Left cardiac atrium (tissue), 4 donors: ENCODE results near the gene SLC7A14. TPM values are rescaled to one million over a fixed set of nuclear protein-coding genes. Genes with fewer than 3 reads are reported as not detected.

Experiments
- ATAC-seq, 2 donors: fragments of 200-7000 bp; cut with Tn5 transposase; one replicate each; pipeline ENCODE4 v1.9.1; 2020; ENCODE audit warnings: mild to moderate bottlenecking in 2 of 2, moderate library complexity in 2 of 2
- DNase-seq: peaks from one replicate; pipeline ENCODE4 v3.0.0-alpha.2; 2020
- intact Hi-C, 2 donors: fragments of 100-400 bp; cut with DNase I; formaldehyde crosslinking; loops; one replicate each; pipeline versions ENCODE4 v1.14.1 to v1.15.1; 2022 to 2023
- total RNA-seq, 2 donors: library from RNA; stranded (reverse); fragmentation: NEBNext Ultra II Directional; extraction: Animal tissue kit (Norgen Biotek cat#: 25700); gene quantifications; one replicate each; pipeline ENCODE4 v1.2.1, GENCODE V29; 2021
- donor health status: DM: no; HTN: yes; CAD: no.
- donor health status: DM: no; HTN: yes; CAD: no; lungs with severe emphysema.
- donor health status: DM: yes; HTN: yes; CAD: no.
- donor health status: Dilated cardiomyopathy.

Gene SLC7A14
- total RNA-seq, 2 donors from 2014 or later, result 0.03 TPM; not detected in 1

- no peak for DNase-seq
- intact Hi-C loops, result no loop called here
- no peak for ATAC-seq
Observed at GRCh38 chr3:170508291-170508690, 77.6 kb downstream of the SLC7A14 start.

DNA sequence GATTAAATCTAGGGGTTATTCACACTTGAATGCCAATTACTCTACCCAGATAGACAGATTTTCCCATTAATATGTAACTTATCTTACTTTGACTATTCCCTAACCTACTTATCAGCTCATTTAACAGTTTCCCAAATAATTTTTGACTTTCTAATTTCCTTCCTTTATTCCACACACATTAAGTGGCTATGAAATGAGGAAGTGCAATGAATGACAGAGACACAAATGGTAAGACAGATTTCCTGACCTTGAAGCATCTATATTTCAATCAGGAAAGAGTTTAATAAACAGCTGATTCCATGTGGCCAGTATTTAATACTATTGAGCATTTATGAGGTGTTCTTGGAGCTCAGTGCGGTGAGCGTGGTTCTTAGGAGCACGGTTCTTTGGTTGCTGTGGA, 78.8 kb downstream of the SLC7A14 start:
- no peak for DNase-seq
- intact Hi-C loops, result no loop called here
- no peak for ATAC-seq

GRCh38 chr3:170506556-170506955, 79.3 kb downstream of the SLC7A14 start:
- no peak for DNase-seq
- intact Hi-C loops, result no loop called here
- peak in 1 of 2 donors; percentile 40 for ATAC-seq

DNA sequence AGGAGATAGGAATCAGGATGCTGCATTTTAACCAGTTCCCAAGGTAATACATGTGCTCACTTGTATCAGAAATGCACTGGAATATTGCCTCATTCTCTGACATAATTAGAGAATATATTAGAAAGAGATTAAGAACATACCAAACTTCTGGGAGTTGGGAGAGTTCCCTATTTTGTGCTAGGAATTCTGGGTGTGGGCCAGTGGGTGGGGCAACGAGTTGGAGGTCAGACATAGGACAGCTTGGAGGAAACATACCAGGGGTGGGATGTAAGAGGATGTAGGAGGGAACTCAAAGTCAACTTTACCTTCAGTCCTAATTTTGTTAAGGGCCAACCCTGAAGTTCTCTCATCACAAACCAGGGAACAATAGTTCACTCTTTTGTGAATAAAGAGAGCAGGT, 83.6 kb downstream of the SLC7A14 start:
- DNase-seq, result peak; percentile 44
- peak in 1 of 2 donors; percentile 50 for ATAC-seq
- intact Hi-C loops, result no loop called here

GRCh38 chr3:170500995-170501394, 84.9 kb downstream of the SLC7A14 start:
- DNase-seq (no peak), ATAC-seq (no peak)
- intact Hi-C loops, result no loop called here

DNA sequence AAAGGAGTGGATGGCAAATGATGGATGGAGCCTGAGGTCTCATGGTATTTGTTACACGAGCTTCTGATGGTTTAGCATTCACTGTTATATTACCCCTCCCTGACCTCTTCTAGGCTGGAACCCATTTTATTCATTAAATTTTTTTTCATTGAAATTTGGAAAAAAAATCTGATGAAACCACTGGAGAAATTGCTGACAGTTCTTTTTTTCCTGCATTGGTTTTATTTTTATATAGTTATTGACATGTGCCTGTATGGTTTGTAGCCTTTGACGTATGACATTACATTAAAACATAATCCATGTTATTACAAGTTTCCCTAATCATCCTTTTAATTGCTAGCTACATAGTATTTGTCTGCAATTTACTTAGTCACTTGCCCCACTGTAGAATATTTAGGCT, 85.4 kb downstream of the SLC7A14 start:
- intact Hi-C loops, result no loop called here
- no peak for DNase-seq
- no peak for ATAC-seq

DNA sequence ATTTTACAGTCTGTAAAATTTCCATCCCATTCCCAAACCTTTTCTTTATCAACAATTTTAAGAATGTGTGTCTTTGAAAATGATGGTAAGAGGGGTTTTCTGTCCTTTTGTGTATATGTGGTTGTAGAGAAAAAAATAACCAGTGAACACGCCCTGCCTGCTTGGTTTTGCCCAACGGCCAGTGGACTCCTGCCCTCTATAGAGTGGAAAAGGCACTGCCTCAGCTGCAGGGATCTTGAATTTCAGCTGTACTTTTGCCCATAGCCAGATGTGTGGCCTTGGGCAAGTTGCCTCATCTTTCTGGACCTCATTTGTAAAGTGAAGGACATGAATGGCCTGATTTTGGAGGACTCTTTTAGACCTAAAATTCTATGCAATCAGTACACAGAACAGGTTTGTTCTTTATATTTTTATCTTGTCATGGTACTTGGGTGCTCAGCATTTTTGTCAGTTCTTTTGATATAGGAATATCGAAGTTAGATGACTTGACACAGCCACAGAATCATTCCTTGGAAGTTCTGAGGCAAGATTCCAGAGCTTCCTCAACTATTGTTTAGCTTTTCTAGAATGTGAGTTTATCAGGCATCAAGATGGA, 86.2 kb downstream of the SLC7A14 start:
- intact Hi-C loops, result no loop called here
- DNase-seq (peak; percentile 29), ATAC-seq (no peak)

DNA sequence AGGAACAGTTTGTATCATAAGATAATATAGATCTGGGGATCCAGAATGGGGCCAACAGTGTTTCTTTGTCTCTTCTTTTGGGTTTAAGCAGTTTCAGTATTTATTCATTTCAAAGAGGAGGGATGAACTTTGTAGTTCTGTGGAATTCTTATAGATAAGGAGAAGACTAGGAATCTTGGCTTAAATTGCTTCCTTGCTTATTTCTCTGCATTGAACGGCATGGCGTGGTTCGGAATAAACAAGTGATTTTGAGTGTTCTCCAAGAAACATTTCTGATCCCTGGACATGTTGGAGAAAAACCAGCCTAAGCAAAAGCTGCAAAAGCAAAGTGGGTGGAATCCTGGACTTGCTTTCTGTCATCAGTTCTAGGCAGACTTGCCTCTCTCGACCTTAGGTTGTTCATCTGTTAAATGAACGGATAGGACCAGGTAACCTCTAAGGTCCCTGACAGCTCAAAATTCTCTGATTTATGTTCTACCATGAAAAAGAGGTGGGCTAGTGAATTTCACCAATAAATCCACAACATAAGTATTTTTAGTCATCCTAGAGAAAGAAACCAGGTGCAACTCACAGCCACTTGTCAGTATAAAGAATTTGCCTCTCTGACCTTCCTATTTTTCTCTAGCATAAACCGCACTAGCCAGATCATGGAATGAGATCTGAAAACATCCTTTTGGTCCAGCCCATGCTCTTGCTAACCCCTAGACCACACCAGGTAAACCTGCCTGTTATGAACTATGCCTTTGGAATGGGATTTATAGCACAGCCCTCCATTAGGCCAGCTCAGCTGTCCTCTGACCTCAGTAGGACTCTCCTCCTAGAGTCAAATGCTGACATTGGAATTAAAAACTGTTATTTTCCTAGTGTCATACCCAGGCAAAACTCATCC, 88.4 kb downstream of the SLC7A14 start:
- intact Hi-C loops, result no loop called here
- no peak for ATAC-seq
- DNase-seq, result no peak

- DNase-seq (no peak), ATAC-seq (no peak)
- intact Hi-C loops, result no loop called here
Observed at GRCh38 chr3:170496868-170497140, 89.1 kb downstream of the SLC7A14 start.

DNA sequence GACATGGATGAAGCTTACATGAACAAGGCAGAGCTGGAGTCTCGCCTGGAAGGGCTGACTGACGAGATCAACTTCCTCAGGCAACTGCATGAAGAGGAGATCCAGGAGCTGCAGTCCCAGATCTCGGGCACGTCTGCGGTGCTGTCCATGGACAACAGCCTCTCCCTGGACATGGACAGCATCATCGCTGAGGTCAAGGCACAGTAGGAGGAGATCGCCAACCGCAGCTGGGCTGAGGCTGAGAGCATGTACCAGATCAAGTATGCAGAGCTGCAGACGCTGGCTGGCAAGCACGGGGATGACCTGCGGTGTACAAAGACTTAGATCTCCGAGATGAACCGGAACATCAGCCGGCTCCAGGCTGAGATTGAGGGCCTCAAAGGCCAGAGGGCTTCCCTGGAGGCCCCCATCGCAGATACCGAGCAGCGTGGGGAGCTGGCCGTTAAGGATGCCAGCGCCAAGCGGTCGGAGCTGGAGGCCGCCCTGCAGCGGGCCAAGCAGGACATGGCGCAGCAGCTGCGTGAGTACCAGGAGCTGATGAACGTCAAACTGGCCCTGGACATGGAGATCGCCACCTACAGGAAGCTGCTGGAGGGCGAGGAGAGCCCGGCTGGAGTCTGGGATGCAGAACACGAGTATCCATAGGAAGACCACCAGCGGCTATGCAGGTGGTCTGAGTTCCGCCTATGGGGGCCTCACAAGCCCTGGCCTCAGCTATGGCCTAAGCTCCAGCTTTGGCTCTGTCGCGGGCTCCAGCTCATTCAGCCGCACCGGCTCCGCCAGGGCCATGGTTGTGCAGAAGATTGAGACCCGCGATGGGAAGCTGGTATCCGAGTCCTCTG, 89.6 kb downstream of the SLC7A14 start:
- intact Hi-C loops, result no loop called here
- ATAC-seq (no peak), DNase-seq (no peak)

DNA sequence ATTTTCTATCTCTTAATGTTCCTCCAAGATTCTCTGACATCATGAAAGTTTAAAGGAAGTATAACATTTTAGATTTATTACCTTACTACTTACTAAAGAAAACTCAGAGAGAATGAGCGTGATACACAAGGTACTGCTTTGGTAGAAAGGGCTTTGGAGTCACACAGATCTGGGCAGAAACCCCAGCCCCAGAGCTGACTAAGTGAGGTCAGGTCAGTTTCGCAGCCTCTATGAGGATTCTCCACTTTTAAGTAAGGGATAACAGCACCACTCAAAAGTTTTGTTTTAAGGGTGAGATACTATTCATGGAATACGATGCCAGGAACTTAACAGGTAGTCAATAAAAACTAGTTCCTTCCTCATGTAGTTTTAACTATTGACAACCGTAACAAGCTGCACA, 91.1 kb downstream of the SLC7A14 start:
- DNase-seq (no peak), ATAC-seq (no peak)
- intact Hi-C loops, result no loop called here

GRCh38 chr3:170493712-170494182, 92.1 kb downstream of the SLC7A14 start:
- intact Hi-C loops, result no loop called here
- ATAC-seq, result no peak
- DNase-seq, result no peak

- intact Hi-C loops, result no loop called here
- ATAC-seq (no peak), DNase-seq (no peak)
Observed at GRCh38 chr3:170491901-170492300, 94.0 kb downstream of the SLC7A14 start.

GRCh38 chr3:170490828-170491560, 94.9 kb downstream of the SLC7A14 start:
- ATAC-seq (no peak), DNase-seq (no peak)
- intact Hi-C loops, result no loop called here

DNA sequence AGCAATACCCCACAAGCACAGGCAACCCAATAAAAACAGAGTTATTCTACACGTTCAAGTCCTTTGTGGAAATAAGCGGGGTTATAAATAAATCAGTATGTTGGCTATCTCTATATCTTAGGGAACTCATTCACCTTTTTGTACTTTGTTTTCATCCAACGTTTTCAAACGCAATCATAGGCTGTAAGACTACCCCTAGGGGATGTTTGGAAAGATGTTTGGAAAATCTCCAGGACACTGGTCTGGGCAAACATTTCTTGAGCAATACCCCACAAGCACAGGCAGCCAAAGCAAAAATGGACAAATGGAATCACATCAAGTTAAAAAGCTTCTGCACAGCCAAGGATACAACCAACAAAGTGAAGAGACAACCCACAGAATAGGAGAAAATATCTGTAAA, 97.1 kb downstream of the SLC7A14 start:
- no peak for DNase-seq
- peak; percentile 15 to 59 for ATAC-seq
- intact Hi-C loops, result no loop called here

DNA sequence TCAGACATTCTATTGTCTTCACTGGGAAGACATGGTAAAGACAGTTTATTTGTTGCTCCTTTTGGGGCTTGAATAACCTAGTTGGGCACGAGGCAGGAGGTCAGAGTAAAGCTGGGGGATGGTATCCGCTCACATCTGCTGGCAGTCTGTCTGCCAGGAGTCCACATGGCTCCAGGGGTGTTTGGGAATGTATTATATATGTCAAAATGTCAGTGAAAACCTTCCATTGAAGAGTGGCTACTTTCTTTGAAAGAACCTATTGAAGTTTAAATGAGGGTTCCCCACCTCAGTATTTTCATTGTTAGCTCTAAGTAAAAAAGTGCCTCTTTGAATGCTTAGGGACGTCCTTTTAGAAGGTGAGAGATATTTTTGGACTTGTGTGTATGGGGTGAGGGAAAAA, 98.8 kb downstream of the SLC7A14 start:
- intact Hi-C loops, result no loop called here
- DNase-seq, result no peak
- no peak for ATAC-seq

- intact Hi-C loops, result no loop called here
Observed at GRCh38 chr3:170486398-170486797, 99.5 kb downstream of the SLC7A14 start.

DNA sequence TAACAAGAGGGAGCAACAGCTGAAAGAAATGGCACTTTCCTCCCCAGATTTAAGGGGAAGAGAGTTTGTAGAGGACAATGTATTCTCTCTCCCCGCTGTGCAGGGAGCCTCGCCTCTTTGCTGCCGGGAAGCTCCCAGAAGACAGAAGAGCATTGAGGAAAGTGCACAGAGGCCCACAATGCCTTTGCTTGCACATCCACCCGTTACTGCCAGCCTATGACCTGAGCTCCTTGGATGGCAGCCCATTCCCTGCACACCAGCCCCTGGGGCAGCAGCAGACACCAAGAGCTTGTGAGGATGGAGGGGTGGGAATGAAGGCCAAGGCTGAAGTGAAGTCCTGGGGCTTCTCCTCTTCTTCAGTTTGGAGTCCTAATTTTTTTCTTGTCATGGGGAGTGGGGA, 100.2 kb downstream of the SLC7A14 start:
- intact Hi-C loops, result no loop called here
- DNase-seq, result no peak
- ATAC-seq, result no peak

More at GRCh38 chr3:170486398-170486797, 99.5 kb downstream of the SLC7A14 start:
- DNase-seq, result no peak
- ATAC-seq, result no peak

DNA sequence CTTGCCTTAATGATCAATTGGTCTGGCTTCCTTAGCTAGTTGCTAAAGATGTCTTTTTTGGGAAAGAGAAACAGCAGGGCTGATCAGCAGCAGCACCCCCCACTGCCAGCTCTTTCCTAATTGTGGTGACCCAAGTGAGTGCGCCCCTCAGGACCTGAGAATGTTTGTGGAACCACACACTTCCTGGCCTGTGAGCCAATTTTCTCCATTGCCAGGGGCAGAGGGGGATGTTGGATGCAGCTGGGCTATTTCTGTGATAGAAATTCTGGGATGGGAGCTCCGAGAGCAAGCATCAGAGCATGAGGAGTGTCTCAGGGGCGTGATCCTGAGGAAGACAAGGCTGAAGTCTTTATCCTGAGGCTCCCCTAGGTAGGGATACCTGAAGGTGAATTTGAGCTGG, 100.6 kb downstream of the SLC7A14 start:
- DNase-seq (no peak), ATAC-seq (no peak)
- intact Hi-C loops, result no loop called here
